Fibroblast of mammary gland (primary cell): Measurements from ENCODE around the gene DNMBP.
"Not testable (repeated sequence)": the region's sequence is repeated elsewhere in the genome, so short reads cannot be mapped to it uniquely, and the experiment has no call there.

Source experiments
- DNase-seq: peaks from one replicate; pipeline ENCODE4 v3.0.0-alpha.2; 2010; ENCODE audit warnings: low read depth
- H3K4me3 ChIP-seq: 2 replicates; pipeline ENCODE4 v1.5.1; 2011; ENCODE audit warnings: low read depth, mild to moderate bottlenecking, low read length, moderate library complexity; ENCODE audit not compliant: control insufficient read depth
- TF ChIP-seq, protein P1 (sequence below): conservative IDR thresholded peaks from 2 replicates; pipeline ENCODE4 v1.5.1; 2011; ENCODE audit warnings: low read depth, low read length, inconsistent platforms; ENCODE audit not compliant: control insufficient read depth, insufficient read depth

Gene DNMBP

DNA sequence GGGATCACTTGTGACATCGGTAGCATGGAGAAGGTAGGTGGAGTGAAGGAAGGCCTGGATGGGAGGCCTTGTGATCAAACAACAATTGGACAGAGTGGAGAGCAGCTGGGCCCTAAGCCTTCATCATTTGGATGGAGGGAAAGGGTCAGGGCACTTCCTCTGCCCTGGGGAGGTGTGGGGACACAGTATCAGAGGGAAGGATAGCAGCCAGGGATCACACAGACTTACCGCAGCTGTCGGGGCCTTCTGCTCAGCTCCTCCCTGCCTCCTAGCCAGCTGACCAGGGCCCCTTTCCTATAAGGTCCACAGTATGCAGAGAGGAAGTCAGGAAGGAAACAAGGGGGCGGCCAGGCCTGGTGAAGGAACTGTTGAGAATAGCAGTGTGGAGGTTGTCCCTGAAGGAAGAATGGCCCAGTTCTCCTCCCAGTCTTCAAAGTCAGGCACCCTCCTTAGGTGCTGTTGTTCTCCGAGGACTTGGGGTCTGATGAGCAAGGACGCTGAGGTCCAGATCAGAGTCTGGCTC is 165.3 kb downstream of the DNMBP start:
- DNase-seq: no peak
- TF ChIP-seq, protein P1, sequence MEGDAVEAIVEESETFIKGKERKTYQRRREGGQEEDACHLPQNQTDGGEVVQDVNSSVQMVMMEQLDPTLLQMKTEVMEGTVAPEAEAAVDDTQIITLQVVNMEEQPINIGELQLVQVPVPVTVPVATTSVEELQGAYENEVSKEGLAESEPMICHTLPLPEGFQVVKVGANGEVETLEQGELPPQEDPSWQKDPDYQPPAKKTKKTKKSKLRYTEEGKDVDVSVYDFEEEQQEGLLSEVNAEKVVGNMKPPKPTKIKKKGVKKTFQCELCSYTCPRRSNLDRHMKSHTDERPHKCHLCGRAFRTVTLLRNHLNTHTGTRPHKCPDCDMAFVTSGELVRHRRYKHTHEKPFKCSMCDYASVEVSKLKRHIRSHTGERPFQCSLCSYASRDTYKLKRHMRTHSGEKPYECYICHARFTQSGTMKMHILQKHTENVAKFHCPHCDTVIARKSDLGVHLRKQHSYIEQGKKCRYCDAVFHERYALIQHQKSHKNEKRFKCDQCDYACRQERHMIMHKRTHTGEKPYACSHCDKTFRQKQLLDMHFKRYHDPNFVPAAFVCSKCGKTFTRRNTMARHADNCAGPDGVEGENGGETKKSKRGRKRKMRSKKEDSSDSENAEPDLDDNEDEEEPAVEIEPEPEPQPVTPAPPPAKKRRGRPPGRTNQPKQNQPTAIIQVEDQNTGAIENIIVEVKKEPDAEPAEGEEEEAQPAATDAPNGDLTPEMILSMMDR: no peak

GRCh38 chr10:99843310-99843709 is 166.4 kb downstream of the DNMBP start:
- no peak overlapping the region for H3K4me3 ChIP-seq
- DNase-seq: peak; percentile 27
- TF ChIP-seq, protein P1: no peak

More for the DNA sequence above, 165.3 kb downstream of the DNMBP start:
- H3K4me3 ChIP-seq: no peak overlapping the region

GRCh38 chr10:99841746-99842145 is 168.0 kb downstream of the DNMBP start:
- DNase-seq: no peak
- TF ChIP-seq, protein P1: no peak
- no peak overlapping the region for H3K4me3 ChIP-seq

GRCh38 chr10:99840859-99841258 is 168.9 kb downstream of the DNMBP start:
- DNase-seq, H3K4me3 ChIP-seq: not testable (repeated sequence)

- no peak overlapping the region for H3K4me3 ChIP-seq
- TF ChIP-seq, protein P1: no peak
- DNase-seq: no peak
Observed at GRCh38 chr10:99836711-99837110, 173.0 kb downstream of the DNMBP start.

DNA sequence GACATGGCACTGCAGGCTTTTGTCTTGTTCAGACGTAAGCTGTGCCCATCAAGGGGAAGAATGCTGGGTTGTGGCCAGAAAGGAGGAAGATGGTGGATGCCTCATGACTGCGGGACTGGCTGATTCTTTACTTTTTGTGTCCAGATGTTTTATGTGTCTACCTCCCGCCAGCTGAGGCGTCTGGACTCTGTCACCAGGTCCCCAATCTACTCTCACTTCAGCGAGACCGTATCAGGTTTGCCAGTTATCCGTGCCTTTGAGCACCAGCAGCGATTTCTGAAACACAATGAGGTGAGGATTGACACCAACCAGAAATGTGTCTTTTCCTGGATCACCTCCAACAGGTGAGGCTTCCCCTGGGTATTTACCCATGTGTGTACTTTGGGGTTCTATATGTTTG is 173.8 kb downstream of the DNMBP start:
- DNase-seq: no peak
- no peak overlapping the region for H3K4me3 ChIP-seq
- TF ChIP-seq, protein P1: no peak

DNA sequence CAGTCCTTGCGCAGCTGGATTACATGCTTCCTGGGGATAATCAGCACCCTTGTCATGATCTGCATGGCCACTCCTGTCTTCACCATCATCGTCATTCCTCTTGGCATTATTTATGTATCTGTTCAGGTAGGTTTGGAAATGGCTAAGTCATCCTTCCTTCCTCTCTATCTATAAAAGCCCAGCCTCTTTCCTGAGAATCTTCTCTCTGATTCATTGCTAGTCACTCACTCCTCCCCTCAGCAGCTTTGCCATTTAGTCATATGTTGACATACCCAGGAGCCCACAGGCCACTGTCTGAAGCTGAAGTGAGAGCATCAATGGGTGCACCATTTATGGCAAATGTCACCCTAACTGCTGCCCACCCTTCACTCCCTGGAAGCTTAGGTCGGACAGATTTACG is 175.3 kb downstream of the DNMBP start:
- H3K4me3 ChIP-seq: no peak overlapping the region
- TF ChIP-seq, protein P1: no peak
- DNase-seq: peak; percentile 91
